COLO668 (cell line): ENCODE results near the gene KIF26B.

Experiments
- DNase-seq: peaks from one replicate; lab custom pipeline; 2025; ENCODE audit not compliant: unreplicated experiment; lab: John Stamatoyannopoulos, UW

Gene KIF26B

DNA sequence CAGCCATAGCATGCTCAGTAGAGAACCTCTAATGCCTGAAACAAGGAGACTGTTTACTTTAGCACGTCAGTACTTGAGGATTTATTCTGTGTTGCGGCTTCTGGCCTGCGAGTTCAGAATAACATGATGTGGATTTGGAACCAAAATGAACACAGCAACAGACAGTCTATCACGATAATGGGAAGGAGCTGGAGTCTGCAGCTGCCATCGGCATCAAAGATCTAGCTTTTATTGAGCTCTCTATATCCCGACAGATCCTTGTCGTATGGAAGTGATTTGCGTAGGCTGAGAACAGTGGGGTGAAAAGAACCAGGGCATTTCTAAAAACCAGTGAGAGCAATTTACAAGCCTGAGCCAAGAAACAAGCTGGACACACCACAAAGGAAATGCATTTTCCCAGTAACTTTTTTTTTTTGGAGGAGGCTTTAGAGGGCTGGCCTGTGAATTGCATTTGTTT, 294.2 kb downstream of the KIF26B start:
- peak; percentile 40 for DNase-seq

- DNase-seq = no peak
Observed at GRCh38 chr1:245453541-245453940, 298.8 kb downstream of the KIF26B start.

DNA sequence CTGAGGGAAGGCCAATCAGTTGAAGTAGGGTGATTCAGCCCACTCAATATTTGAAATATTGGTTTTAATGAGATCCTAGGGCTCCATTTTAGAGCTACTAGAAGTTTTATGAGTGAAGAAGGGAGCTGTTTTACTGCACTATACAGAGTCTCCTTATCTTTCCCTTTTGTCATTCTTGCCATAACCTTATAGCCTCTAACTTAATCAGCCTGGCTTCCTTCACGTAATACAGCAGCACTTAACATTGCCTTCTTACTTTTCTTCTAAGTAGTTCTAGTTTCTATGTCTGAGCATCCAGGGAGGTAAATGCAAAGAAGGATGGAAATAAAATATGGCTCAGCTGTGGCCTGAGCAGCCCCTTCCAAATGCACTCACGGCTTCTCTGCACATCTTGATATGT, 299.3 kb downstream of the KIF26B start:
- DNase-seq = no peak

DNA sequence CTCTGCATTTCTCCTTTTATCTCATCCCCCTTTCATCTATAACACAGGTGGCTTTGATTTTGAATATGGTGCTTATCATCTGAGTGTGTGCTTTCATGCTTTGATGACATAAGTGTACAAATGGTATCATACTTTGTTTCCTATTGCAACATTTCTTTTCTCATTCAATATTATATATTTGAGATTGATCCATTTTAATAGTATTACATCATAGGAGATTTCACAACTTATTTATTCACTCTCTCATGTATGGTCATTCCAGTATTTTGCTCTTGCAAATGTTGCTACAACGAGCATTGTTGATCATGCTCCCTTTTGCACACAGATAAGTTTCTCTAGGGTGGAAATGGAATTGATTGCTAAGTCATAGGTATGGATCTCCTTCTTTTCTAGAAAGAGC, 302.8 kb downstream of the KIF26B start:
- no peak for DNase-seq

GRCh38 chr1:245458234-245458633, 303.4 kb downstream of the KIF26B start:
- DNase-seq = no peak

- no peak for DNase-seq
Observed at GRCh38 chr1:245458761-245459174, 304.0 kb downstream of the KIF26B start.

DNA sequence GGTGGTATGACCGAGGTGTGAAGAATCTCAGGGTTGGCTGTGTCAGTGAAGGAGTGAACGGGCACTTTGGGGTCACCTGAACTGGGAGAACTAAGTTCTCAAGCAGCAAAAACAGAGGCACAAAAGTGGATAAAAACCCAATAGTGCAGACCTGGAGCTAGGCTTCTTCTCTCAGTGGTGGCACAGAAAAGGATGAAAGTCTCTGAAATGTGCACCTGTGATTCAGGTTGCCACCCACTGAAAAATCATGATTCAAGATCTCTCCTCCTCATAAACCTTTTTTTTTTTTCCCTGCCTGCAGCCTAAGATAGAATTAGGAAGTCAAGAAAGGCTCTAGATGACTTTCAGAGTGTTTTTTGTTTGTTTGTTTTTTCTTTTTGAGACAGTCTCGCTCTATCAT, 304.8 kb downstream of the KIF26B start:
- no peak for DNase-seq

- DNase-seq = no peak
Observed at GRCh38 chr1:245461681-245462080, 306.9 kb downstream of the KIF26B start.

- DNase-seq = no peak
Observed at GRCh38 chr1:245462161-245462560, 307.4 kb downstream of the KIF26B start.

DNA sequence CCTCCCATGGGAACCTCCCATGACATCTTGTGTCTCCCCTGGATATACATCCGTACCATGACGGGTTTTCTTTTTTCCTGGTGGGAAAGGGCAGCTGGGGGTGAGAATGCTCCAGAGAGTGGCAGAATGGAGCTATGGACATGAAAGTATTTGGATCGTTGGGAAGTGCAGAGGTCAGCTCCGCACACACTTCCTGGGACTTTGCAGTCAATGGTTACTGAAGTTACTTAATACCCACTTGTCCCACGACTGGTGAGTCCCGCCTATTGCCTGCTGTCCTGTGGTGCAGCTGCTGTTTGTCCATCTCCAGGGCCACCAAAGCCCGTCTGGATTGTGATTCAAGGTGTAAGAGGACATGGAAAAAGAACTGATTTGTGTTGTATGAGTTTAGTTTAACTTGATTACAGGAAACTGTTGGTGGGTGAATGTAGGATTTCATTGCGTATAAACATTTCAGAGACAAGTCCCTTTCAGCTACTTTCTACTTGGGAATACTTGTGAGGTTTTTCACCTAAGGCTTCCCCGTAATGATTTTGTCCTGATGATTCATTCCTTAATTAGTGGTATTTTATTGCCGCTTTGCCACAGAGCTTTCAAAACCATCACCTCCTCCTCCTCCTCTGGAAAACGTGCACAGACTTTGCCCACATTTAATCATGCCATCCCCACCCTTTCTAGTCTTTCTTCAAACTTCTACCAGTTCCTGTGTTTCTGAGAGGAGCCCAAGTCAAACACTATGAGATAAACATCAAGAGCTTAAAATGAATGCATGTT, 308.8 kb downstream of the KIF26B start:
- no peak for DNase-seq

GRCh38 chr1:245464290-245464689, 309.5 kb downstream of the KIF26B start:
- DNase-seq = no peak

GRCh38 chr1:245465666-245466065, 310.9 kb downstream of the KIF26B start:
- no peak for DNase-seq

DNA sequence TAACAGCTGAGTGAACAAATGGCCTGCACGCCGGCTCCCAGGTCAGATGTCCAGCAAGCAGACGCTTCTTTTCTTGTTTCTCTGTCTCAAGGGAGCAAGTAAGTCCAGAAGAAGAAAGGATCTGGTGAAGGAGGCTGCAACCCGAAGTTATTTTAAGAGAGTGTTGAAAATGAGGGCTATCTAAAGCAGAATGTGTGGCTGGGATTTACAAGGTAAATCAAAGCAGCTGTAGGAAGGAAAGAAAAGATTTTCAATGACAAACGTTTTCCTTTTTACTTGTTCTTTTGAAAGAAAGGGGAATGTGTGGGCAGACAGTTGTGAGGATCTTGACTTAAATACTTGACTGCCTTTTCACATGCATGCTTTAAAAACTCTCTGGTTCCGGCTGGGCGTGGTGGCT, 311.5 kb downstream of the KIF26B start:
- DNase-seq = no peak

- DNase-seq = no peak
Observed at GRCh38 chr1:245467804-245468203, 313.0 kb downstream of the KIF26B start.

GRCh38 chr1:245469006-245469405, 314.2 kb downstream of the KIF26B start:
- no peak for DNase-seq

DNA sequence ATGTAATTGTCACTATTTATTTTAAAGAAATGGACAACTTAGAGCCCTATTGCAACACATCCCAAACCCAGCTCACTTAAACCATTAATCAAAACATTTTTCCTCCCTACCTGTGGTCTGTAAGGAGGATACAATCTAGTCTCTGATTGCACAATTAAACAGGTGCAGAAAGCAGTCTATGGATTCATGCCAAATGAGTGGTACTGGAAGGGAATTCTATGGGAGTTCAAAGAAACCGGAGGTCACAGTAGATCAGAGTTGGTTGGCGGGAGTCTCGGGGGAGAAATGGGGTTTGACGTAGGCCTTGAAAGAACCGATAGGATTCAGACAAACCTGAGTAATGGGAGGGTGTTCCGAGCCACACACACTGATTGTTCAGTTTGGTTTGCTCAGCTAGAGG, 314.9 kb downstream of the KIF26B start:
- DNase-seq = no peak

GRCh38 chr1:245475126-245475525, 320.3 kb downstream of the KIF26B start:
- no peak for DNase-seq

DNA sequence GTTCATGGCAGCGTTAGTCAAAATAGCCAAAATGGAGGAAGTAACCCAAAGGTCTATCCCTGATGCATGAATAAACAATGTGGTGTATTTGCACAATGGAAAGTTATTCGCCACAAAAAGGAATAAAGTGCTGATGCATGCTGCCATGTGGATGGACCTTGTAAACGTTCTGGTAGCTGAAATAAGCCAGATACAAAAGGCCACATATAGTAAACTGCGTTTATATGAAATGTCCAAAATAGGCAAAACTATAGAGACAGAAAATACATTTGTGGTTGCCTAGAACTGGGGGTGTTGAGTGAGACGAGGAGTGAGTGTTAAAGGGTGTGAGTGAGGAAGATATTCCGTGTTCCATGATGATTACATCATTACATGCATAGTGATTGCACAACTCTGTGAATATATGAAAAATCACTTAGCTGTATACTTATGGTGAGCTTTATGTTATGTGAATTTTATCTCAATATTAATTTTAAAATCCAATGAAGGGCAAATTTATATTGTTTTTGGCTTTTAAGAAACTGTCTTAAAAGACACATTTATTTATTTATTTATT, 321.3 kb downstream of the KIF26B start:
- no peak for DNase-seq

- no peak for DNase-seq
Observed at GRCh38 chr1:245477941-245478340, 323.2 kb downstream of the KIF26B start.

GRCh38 chr1:245480393-245481120, 325.8 kb downstream of the KIF26B start:
- DNase-seq = no peak

- DNase-seq = no peak
Observed at GRCh38 chr1:245481261-245481660, 326.5 kb downstream of the KIF26B start.

GRCh38 chr1:245483247-245483646, 328.5 kb downstream of the KIF26B start:
- DNase-seq = no peak
